PC-3 (cell line): ENCODE results near the gene BIRC5. TPM values are rescaled to one million over a fixed set of nuclear protein-coding genes. Genes with fewer than 3 reads are reported as not detected.

ENCODE experiments used
- ATAC-seq: fragments of 200-7000 bp; cut with Tn5 transposase; 2 replicates; pipeline ENCODE4 v1.9.1; 2020; ENCODE audit warnings: mild to moderate bottlenecking, moderate library complexity
- BruUV-seq: library from RNA; stranded (reverse); fragments of 400-500 nt; replicated peaks from 2 replicates; lab custom pipeline; 2021; lab: Mats Ljungman, UMichigan
- CTCF ChIA-PET: fragments of 300-600 bp; sonication (Branson Sonifier 250); formaldehyde crosslinking; loops from one replicate; lab custom pipeline; 2022; ENCODE audit warnings: antibody characterized with exemption; lab: Charles Lee
- POLR2A ChIA-PET: fragments of 300-600 bp; sonication (Branson Sonifier 250); formaldehyde crosslinking; loops from one replicate; lab custom pipeline; 2022; ENCODE audit warnings: antibody characterized with exemption; ENCODE audit not compliant: unreplicated experiment; lab: Charles Lee
- DNase-seq: peaks from one replicate; pipeline ENCODE4 v3.0.0-alpha.2; 2015
- H2AFZ ChIP-seq: fragments of 300-600 bp; sonication (generic); 2 replicates; pipeline ENCODE4 v1.6.0; 2016; ENCODE audit warnings: antibody characterized with exemption, low read length
- H3F3A ChIP-seq: fragments of 300-600 bp; sonication (generic); one replicate; pipeline ENCODE4 v1.6.0; 2017; ENCODE audit warnings: antibody characterized with exemption, low read length, control low read depth, mild to moderate bottlenecking; ENCODE audit not compliant: unreplicated experiment
- H3K27ac ChIP-seq: fragments of 300-600 bp; sonication (generic); 2 replicates; pipeline ENCODE4 v1.5.1; 2016; ENCODE audit warnings: mild to moderate bottlenecking, low read length
- H3K27me3 ChIP-seq: fragments of 300-600 bp; sonication (generic); 2 replicates; pipeline ENCODE4 v1.6.1; 2016; ENCODE audit warnings: low read length, mixed read lengths
- H3K36me3 ChIP-seq: fragments of 300-600 bp; sonication (generic); 2 replicates; pipeline ENCODE4 v1.6.1; 2016; ENCODE audit warnings: low read depth, mixed run types, low read length, mixed read lengths
- H3K4me1 ChIP-seq: fragments of 300-600 bp; sonication (generic); 2 replicates; pipeline ENCODE4 v1.5.1; 2016; ENCODE audit warnings: low read length; ENCODE audit not compliant: insufficient read depth
- H3K4me2 ChIP-seq: fragments of 300-600 bp; sonication (generic); 2 replicates; pipeline ENCODE4 v1.6.0; 2016; ENCODE audit warnings: low read length
- H3K4me3 ChIP-seq: fragments of 300-600 bp; sonication (generic); 2 replicates; pipeline ENCODE4 v1.5.1; 2016; ENCODE audit warnings: mild to moderate bottlenecking, low read length, mixed read lengths
- H3K79me2 ChIP-seq: fragments of 300-600 bp; sonication (generic); 2 replicates; pipeline ENCODE4 v1.6.1; 2017; ENCODE audit warnings: low read length, mixed read lengths
- H3K9ac ChIP-seq: fragments of 300-600 bp; sonication (generic); 2 replicates; pipeline ENCODE4 v1.6.0; 2016; ENCODE audit warnings: mild to moderate bottlenecking, low read length
- H3K9me2 ChIP-seq: fragments of 300-600 bp; sonication (generic); replicated peaks from 2 replicates; pipeline ENCODE4 v1.6.1; 2016; ENCODE audit warnings: mixed run types, low read length, mixed read lengths
- H3K9me3 ChIP-seq: fragments of 300-600 bp; sonication (generic); 2 replicates; pipeline ENCODE4 v1.6.1; 2016; ENCODE audit warnings: low read length, mixed read lengths
- H4K20me1 ChIP-seq: fragments of 300-600 bp; sonication (generic); 2 replicates; pipeline ENCODE4 v1.6.1; 2016; ENCODE audit warnings: low read length, mixed read lengths
- CTCF ChIP-seq: fragments of 300-600 bp; sonication (generic); conservative IDR thresholded peaks from 2 replicates; pipeline ENCODE4 v1.5.1; 2017; ENCODE audit warnings: antibody characterized with exemption, low read depth, mild to moderate bottlenecking, low read length
- EZH2 ChIP-seq: fragments of 300-600 bp; sonication (generic); IDR thresholded peaks from one replicate; pipeline ENCODE4 v1.6.1; 2017; ENCODE audit warnings: antibody characterized with exemption, mild to moderate bottlenecking, low read length; ENCODE audit not compliant: unreplicated experiment
- EZH2phosphoT487 ChIP-seq: fragments of 300-600 bp; sonication (generic); IDR thresholded peaks from 2 replicates; pipeline ENCODE4 v1.6.1; 2018; ENCODE audit warnings: mild to moderate bottlenecking, antibody characterized with exemption, low read length, borderline replicate concordance
- intact Hi-C: fragments of 100-400 bp; cut with micrococcal nuclease; formaldehyde crosslinking; loops from 2 replicates; pipeline ENCODE4 v1.9.0; 2023
- total RNA-seq: library from RNA; depleted of rRNA; stranded (reverse); fragments of >200 nt; gene quantifications from 2 replicates; pipeline ENCODE4 v1.2.3, GENCODE V29; 2014

Gene BIRC5
- total RNA-seq, 1 experiment from 2014 or later: 304 TPM

DNA sequence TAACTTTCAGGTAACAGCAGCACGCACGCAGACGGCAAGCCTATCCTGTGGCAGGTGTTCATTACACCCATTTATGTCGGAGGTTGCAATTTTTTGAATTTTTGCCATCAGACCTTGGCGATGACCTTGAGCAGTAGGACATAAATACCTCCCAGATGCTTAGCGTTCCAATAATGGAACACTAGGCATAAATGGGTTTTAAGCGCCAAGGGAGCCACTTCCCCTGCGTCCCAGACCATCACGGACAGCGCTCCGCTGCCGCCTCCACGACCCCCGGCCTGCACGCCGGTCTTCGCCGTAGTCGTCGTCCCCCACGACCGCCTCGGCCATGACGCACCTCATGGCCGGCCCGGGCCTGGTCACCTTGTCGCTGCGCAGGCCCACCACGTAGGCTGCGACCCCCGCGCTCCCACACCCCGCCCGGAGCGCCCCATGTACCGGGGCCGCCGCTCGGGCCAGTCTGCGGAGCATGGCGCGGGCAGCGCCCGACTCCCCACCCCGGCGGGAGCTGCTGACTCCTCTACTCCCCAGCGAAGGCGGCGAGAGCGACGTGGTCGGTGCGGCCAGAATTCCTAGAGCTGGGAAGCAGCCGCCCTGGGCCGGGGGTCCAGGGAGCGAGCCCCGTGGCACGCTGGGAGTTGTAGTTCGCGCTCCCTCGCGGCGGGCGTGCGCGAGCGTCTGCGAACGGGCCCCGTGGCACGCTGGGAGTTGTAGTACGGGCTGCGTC is 40.1 kb downstream of the BIRC5 start:
- no peaks in the 10 kb centered on the region for H4K20me1 ChIP-seq
- BruUV-seq: TSS peak; percentile 76
- H3K4me3 ChIP-seq: peak overlapping the region; percentile 95
- no peaks in the 10 kb centered on the region for H3F3A ChIP-seq
- no peaks in the 10 kb centered on the region for H3K9me3 ChIP-seq
- TF ChIP-seq CTCF (no peak), EZH2 (no peak), EZH2phosphoT487 (no peak)
- no peaks in the 10 kb centered on the region for H3K9me2 ChIP-seq
- H3K27ac ChIP-seq: 0 out of 2 replicates have a peak overlapping the region, but pooled peaks have one; percentile 7
- intact Hi-C loops: loop anchor here (1.0 to 5.0 kb wide), 4 partner anchors 40 to 237 kb away; partner anchors contain the start of genes AFMID, BIRC5 and TK1
- ChIA-PET CTCF (interaction anchor here (0.6 kb wide), 1 partner anchor 347 kb away, joined by 8 read pairs; no protein-coding TSS in a partner anchor), POLR2A (no interaction called here)
- H3K4me1 ChIP-seq: peaks cover 18% of the 10 kb centered on the region
- H3K36me3 ChIP-seq: no peaks in the 10 kb centered on the region
- H3K9ac ChIP-seq: peak overlapping the region; percentile 86
- DNase-seq (peak; percentile 89), ATAC-seq (peak; percentile 68)
- H3K4me2 ChIP-seq: peak overlapping the region; percentile 98
- peak overlapping the region; percentile 100 for H2AFZ ChIP-seq
- H3K79me2 ChIP-seq: 0 out of 2 replicates have a peak, but pooled peaks cover 4% of the 10 kb centered on the region
- no peaks in the 10 kb centered on the region for H3K27me3 ChIP-seq

GRCh38 chr17:78255029-78255656 is 41.1 kb downstream of the BIRC5 start:
- ChIA-PET CTCF (interaction anchor here (0.6 kb wide), 1 partner anchor 33 kb away, joined by 4 read pairs; no protein-coding TSS in a partner anchor), POLR2A (no interaction called here)
- no TSS peak for BruUV-seq
- Histone ChIP-seq H3K36me3 (no peaks in the 10 kb centered on the region), H3F3A (no peaks in the 10 kb centered on the region), H4K20me1 (no peaks in the 10 kb centered on the region), H3K4me1 (peaks cover 18% of the 10 kb centered on the region), H3K4me2 (no peak overlapping the region), H3K79me2 (0 out of 2 replicates have a peak, but pooled peaks cover 4% of the 10 kb centered on the region), H3K27me3 (no peaks in the 10 kb centered on the region), H2AFZ (no peak overlapping the region), H3K4me3 (no peak overlapping the region), H3K9me3 (no peaks in the 10 kb centered on the region), H3K9me2 (no peaks in the 10 kb centered on the region), H3K9ac (no peak overlapping the region), H3K27ac (no peak overlapping the region)
- DNase-seq (no peak), ATAC-seq (no peak)
- TF ChIP-seq EZH2: no peak
- intact Hi-C loops: no loop called here

DNA sequence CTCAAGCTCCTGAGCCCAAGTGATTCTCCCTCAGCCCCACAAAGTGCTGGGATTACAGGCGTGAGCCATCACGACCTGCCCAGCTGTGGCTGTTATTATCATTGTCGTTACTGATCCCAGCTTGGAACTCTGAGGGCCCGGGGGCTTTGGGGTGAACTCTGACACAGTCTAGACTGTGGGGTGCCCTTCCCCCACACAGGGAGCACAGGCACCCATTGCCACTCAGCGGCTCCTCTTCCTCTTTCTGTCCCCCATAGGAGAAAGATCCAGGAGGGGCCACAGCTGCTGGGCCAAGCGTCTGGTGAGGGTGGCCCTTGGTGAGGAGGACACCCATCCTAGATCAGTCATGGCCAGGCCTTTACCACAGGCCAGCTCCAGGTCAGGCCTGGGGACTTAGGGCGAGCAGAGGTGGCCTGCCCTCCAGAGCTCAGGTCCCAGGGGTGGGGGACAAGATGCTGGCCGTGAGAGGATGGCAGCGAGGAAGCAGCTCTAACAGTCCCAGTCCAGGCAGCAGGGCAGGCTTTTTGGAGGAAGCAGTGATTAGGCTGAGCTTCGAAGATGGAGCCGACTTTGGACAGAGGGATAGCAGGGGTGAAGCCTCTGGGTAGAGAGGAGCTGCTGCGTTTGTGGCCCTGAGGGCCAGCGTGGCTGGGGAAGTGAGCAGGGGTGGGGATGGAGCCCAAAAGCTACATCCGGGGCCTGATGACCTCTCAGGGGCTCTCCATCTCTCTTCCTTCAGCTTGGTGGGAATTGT is 42.1 kb downstream of the BIRC5 start:
- DNase-seq: no peak
- no peaks in the 10 kb centered on the region for H3K27me3 ChIP-seq
- no peak overlapping the region for H3K4me2 ChIP-seq
- H3K36me3 ChIP-seq: no peaks in the 10 kb centered on the region
- no peaks in the 10 kb centered on the region for H3F3A ChIP-seq
- intact Hi-C loops: no loop called here
- H3K27ac ChIP-seq: no peak overlapping the region
- no peak for TF ChIP-seq EZH2phosphoT487
- no peak for TF ChIP-seq EZH2
- TF ChIP-seq CTCF: no peak
- no TSS peak for BruUV-seq
- no peaks in the 10 kb centered on the region for H3K9me3 ChIP-seq
- peaks cover 14% of the 10 kb centered on the region for H3K4me1 ChIP-seq
- no peaks in the 10 kb centered on the region for H3K9me2 ChIP-seq
- H3K9ac ChIP-seq: no peak overlapping the region
- 0 out of 2 replicates have a peak, but pooled peaks cover 4% of the 10 kb centered on the region for H3K79me2 ChIP-seq
- ChIA-PET POLR2A (no interaction called here), CTCF (interaction anchor here (0.6 kb wide), 1 partner anchor 32 kb away, joined by 4 read pairs; no protein-coding TSS in a partner anchor)
- H3K4me3 ChIP-seq: no peak overlapping the region
- no peak for ATAC-seq
- H4K20me1 ChIP-seq: no peaks in the 10 kb centered on the region
- H2AFZ ChIP-seq: no peak overlapping the region
